ENCODE measurements around the gene TMC4.

DNA sequence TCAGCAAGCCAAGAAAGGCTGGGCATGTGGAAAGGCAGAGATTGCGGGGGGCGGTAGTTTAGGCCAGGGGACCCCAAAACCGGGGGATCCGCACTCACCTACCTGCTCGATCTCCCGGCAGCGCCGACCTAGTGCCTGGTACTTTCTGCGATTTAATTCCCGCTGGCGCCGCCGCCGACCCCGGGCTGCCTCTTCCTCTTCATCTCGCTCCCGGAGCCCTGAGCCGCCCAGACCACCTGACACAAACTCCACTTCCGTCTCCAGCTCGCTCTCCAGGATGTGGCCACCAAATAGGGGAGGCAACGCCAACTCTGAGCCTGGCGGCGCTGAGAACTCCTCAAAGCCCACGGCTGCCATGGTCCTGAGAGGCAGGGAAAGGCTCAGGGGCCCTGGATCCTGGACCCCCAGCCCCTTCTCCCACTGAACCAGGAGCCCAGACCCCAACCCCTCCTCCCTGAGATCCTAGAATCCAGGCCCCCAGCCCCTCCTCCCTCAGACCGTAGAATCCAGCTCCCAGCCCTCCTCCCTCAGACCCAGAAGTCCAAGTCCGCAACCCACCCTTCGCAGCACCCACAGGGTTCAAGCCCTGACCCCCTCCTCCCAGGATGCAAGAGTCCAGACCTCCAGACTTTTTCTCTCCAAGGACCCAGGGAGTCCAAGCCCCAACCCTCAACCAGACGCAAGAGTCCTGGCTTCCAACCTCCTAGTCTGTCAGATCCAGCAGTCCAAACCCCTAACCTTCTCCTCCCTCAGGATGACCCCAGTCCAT, 58.4 kb downstream of the TMC4 start:
- TF ChIP-seq POLR2A (IDR thresholded peaks at IDR 0.05): no peak
- TF ChIP-seq, protein P1, sequence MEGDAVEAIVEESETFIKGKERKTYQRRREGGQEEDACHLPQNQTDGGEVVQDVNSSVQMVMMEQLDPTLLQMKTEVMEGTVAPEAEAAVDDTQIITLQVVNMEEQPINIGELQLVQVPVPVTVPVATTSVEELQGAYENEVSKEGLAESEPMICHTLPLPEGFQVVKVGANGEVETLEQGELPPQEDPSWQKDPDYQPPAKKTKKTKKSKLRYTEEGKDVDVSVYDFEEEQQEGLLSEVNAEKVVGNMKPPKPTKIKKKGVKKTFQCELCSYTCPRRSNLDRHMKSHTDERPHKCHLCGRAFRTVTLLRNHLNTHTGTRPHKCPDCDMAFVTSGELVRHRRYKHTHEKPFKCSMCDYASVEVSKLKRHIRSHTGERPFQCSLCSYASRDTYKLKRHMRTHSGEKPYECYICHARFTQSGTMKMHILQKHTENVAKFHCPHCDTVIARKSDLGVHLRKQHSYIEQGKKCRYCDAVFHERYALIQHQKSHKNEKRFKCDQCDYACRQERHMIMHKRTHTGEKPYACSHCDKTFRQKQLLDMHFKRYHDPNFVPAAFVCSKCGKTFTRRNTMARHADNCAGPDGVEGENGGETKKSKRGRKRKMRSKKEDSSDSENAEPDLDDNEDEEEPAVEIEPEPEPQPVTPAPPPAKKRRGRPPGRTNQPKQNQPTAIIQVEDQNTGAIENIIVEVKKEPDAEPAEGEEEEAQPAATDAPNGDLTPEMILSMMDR (IDR thresholded peaks at IDR 0.05): no peak
